Lower lobe of right lung (tissue), 2 donors: ENCODE results near the gene KRT72. TPM values are rescaled to one million over a fixed set of nuclear protein-coding genes. Genes with fewer than 3 reads are reported as not detected.

Source experiments
- ATAC-seq, 2 donors: fragments of 200-7000 bp; cut with Tn5 transposase; one replicate each; pipeline ENCODE4 v1.9.1; 2020 to 2022; ENCODE audit warnings: mild to moderate bottlenecking in 2 of 2, moderate library complexity in 2 of 2
- DNase-seq: peaks from one replicate; pipeline ENCODE4 v3.0.0-alpha.2; 2020
- H3K27ac ChIP-seq: fragments of 200-600 bp; one replicate; pipeline ENCODE4 v1.8.0; 2022
- H3K27me3 ChIP-seq: fragments of 200-600 bp; one replicate; pipeline ENCODE4 v1.8.0; 2022; ENCODE audit warnings: low read depth
- H3K36me3 ChIP-seq: fragments of 200-600 bp; one replicate; pipeline ENCODE4 v1.8.0; 2022; ENCODE audit warnings: mild to moderate bottlenecking
- H3K4me1 ChIP-seq: fragments of 200-600 bp; one replicate; pipeline ENCODE4 v1.8.0; 2022
- H3K4me3 ChIP-seq: fragments of 200-600 bp; one replicate; pipeline ENCODE4 v1.8.0; 2022; ENCODE audit warnings: mild to moderate bottlenecking
- H3K9me3 ChIP-seq: fragments of 200-600 bp; one replicate; pipeline ENCODE4 v1.8.0; 2022
- intact Hi-C: fragments of 100-400 bp; cut with DNase I; formaldehyde crosslinking; loops from one replicate; pipeline ENCODE4 v1.11.0; 2022
- total RNA-seq: library from RNA; stranded (reverse); fragmentation: NEBNext Ultra II Directional; extraction: Animal tissue kit (Norgen Biotek cat#: 25700); gene quantifications from one replicate; pipeline ENCODE4 v1.2.1, GENCODE V29; 2021
- TF ChIP-seq, protein P1 (sequence below): fragments of 200-600 bp; IDR thresholded peaks from one replicate; pipeline ENCODE4 v1.8.0; 2022; ENCODE audit warnings: antibody characterized with exemption, mild to moderate bottlenecking
- donor health status: DM: no; HTN: yes; CAD: no; lungs with severe emphysema.

The KRT72 gene
- total RNA-seq, 1 donor from 2014 or later, result not detected

DNA sequence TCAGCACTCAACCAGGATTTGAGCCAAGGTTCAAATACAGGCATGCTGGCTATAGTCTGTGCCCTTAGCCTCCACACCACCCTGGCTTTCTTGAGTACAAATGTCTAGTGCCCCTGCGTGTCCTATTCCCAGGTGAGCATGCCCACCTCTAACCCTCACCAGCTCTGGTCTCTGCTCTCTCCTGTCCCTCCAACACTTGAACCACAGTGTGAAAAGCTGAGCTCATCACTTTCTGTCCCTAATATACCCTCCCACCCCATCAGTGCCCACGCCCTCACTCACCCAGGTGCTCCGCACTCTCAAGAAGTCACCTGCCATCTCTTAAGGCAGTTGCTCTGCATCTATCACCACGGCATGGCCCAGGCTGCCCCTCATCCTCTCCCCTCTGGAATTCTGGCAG lies 41.3 kb downstream of the KRT72 start:
- ATAC-seq, result no peak
- intact Hi-C loops, result no loop called here

DNA sequence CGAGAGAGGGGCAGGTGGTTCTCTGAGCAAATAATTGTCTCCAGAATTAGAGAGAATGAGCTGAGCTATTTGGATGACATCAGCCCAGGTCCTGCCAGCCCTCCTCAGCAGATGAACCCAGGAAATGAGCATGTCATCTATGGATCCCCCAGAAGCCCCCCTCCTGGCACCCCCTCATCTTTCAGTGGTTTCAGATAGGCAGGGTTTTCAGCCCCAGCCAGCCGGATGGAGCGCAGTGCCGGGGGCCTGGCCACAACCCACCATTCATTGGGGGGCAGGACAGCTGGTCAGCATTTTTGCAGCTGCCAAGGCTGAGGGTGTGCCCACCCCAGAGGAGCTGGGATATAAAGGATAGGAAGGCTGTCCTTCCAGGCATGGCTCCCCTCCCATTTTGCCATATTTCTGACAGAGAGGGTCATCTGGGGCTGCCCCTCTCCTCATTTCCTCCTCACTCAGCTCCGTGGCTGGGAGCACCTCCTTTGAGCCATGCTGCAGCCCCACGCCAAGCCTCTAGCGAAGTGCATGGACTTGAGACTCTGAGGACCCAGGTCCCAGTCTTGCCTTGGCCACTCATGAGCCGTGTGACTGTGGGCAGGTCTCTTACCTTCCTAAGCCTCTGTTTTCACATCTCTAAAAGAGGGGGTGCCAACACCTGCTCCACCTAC lies 42.4 kb downstream of the KRT72 start:
- H3K9me3 ChIP-seq, result no peaks in the 10 kb centered on the region
- no peak overlapping the region for H3K4me3 ChIP-seq
- peaks cover 38% of the 10 kb centered on the region for H3K27me3 ChIP-seq
- H3K36me3 ChIP-seq, result no peaks in the 10 kb centered on the region
- DNase-seq, result no peak
- H3K27ac ChIP-seq, result no peak overlapping the region
- no peaks in the 10 kb centered on the region for H3K4me1 ChIP-seq
- no peak for ATAC-seq
- intact Hi-C loops, result no loop called here
- TF ChIP-seq, protein P1, sequence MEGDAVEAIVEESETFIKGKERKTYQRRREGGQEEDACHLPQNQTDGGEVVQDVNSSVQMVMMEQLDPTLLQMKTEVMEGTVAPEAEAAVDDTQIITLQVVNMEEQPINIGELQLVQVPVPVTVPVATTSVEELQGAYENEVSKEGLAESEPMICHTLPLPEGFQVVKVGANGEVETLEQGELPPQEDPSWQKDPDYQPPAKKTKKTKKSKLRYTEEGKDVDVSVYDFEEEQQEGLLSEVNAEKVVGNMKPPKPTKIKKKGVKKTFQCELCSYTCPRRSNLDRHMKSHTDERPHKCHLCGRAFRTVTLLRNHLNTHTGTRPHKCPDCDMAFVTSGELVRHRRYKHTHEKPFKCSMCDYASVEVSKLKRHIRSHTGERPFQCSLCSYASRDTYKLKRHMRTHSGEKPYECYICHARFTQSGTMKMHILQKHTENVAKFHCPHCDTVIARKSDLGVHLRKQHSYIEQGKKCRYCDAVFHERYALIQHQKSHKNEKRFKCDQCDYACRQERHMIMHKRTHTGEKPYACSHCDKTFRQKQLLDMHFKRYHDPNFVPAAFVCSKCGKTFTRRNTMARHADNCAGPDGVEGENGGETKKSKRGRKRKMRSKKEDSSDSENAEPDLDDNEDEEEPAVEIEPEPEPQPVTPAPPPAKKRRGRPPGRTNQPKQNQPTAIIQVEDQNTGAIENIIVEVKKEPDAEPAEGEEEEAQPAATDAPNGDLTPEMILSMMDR, result no peak

More for the DNA sequence above, 41.3 kb downstream of the KRT72 start:
- Histone ChIP-seq H3K36me3 (no peaks in the 10 kb centered on the region), H3K9me3 (no peaks in the 10 kb centered on the region), H3K4me3 (no peak overlapping the region), H3K27me3 (peaks cover 49% of the 10 kb centered on the region), H3K4me1 (no peaks in the 10 kb centered on the region), H3K27ac (no peak overlapping the region)
- no peak for DNase-seq
- TF ChIP-seq, protein P1, result no peak

DNA sequence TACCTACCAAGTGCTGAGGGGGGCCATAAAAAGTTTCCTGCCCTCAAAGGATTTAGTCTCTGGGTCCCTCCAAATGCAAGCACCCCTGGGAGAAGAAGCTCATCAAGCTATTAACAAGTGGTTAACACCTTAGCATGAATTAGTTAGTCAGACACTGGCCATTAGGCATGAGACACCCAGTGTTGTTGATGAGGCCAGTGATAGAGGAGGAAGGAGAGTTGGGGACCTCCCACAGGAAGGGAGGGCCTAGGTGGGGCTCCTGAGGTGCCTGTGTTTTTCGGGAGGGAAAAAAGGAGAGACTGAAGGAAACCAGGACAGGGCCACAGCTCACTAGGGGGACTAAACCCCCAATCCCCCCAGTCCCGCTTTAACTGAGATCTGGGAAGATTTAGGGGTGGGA lies 43.8 kb downstream of the KRT72 start:
- H3K4me1 ChIP-seq, result no peaks in the 10 kb centered on the region
- DNase-seq, result no peak
- no peak overlapping the region for H3K27ac ChIP-seq
- peaks cover 35% of the 10 kb centered on the region for H3K27me3 ChIP-seq
- no peak for ATAC-seq
- no peak overlapping the region for H3K4me3 ChIP-seq
- TF ChIP-seq, protein P1, result no peak
- no peaks in the 10 kb centered on the region for H3K9me3 ChIP-seq
- H3K36me3 ChIP-seq, result no peaks in the 10 kb centered on the region
- intact Hi-C loops, result no loop called here

DNA sequence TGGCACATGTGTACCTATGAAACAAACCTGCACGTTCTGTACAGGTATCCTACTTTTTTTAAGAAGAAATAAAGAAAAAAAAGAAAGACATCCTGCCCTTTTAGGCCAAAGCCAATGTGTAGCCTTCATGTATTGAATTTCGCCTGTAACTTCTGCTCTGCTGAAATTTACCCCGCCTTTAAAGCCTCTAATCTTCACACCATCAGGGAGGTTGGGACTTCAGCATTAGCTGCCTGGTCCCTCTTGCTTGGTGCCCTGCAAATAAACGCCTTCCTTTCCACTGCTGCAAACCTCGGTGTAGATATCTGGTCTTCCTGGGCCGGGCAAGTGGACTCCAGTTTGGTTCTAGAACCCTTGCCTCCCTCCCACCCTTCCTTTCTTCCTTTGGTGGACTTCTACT lies 45.7 kb downstream of the KRT72 start:
- no peaks in the 10 kb centered on the region for H3K9me3 ChIP-seq
- H3K4me1 ChIP-seq, result no peaks in the 10 kb centered on the region
- ATAC-seq (no peak), DNase-seq (no peak)
- TF ChIP-seq, protein P1, result no peak
- no peak overlapping the region for H3K4me3 ChIP-seq
- intact Hi-C loops, result no loop called here
- peaks cover 35% of the 10 kb centered on the region for H3K27me3 ChIP-seq
- no peak overlapping the region for H3K27ac ChIP-seq
- H3K36me3 ChIP-seq, result no peaks in the 10 kb centered on the region

DNA sequence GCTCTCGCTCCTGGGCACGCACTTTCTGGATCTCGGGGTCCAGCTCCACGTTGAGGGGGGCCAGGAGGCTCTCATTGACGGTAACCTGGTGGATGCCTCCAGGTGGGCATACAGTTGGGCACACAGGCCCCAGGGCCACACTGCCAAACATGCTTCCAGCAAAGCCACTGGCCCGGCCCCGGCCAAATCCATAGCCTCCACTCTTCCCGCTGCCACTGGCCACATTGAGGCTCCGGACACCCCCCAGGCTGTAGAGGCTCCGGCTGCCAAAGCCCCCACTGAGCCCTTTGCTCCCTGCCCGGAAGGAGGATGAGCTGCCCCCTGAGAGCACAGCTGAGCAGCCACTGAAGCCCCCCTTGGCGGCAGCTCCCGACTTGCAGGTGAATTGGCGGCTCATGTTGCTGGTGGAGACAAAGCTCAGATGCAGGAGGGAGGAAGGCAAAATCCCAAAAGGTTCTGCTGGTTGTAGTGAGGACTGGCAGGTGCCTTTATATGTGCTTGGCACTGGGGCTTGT lies 48.5 kb downstream of the KRT72 start, which contains the start of gene KRT71:
Gene KRT71 (minus strand): TSS at position 465 of the 515 bp plus-strand sequence. CDS start 68 bp downstream, at position 397.
- no peaks in the 10 kb centered on the region for H3K36me3 ChIP-seq
- no peaks in the 10 kb centered on the region for H3K9me3 ChIP-seq
- no peak within 1 kb of the TSS for H3K4me3 ChIP-seq
- no peak for DNase-seq
- peaks cover 11% of the 10 kb centered on the region for H3K27me3 ChIP-seq
- intact Hi-C loops, result no loop called here
- H3K27ac ChIP-seq, result no peak within 1 kb of the TSS
- no peak for ATAC-seq
- TF ChIP-seq, protein P1, result no peak
- no peaks in the 10 kb centered on the region for H3K4me1 ChIP-seq
